Measurements from ENCODE around the gene SBK2. TPM values are rescaled to one million over a fixed set of nuclear protein-coding genes. Genes with fewer than 3 reads are reported as not detected.
A peak's percentile ranks its signal among the peaks of the same experiment; 100 is the strongest.

SBK2 gene
- total and polyA plus RNA-seq, 9 of the 15 experiments (the other 6 are each of a cell fraction or from before 2014, with no cell fraction given) = not detected

DNA sequence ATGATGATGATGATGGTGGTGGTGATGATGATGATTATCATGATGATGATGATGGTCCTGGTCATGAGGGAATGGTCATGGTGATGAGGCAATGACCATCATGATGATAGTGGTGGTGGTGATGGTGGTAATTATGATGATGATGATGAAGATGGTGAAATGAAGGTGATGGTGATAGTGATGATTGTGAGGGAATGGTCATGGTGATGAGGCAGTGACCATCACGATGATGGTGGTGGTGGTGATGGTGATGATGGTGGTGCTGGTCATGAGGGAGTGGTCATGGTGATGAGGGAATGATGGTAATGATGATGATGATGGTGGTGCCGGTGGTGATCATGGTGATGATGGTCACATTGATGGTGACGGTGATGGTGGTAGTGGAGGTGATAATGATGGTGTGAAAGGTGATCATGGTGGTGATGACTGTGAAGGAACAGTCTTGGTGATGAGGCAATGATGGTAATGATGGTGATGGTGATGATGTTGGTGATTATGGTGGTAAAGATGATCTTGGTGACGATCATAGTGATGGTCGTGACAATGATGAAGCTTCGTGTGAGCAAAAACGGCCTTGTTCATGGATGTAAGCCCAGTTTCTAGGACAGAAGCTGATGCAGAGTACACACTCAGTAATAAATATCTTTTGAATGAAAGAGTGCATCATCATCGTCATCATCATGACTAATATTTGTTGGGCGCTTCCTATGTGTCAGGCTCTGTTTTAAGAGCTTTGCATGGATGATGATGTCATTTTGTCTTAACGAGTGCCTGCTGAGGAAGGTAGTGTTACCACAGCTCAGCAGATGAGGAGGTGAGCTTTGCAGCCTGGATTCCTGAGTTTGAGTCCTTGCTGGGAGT lies 17.3 kb downstream of the SBK2 start (continued):
- no peak for TF ChIP-seq SMAD4 (CRISPR knock-in tag; conservative IDR thresholded peaks at IDR 0.05)
- peak; percentile 69; the same call in 1 of the 2 replicates for TF ChIP-seq OTX1 (CRISPR knock-in tag; IDR thresholded peaks at IDR 0.05)
- no peak for TF ChIP-seq NCOA1 (IDR thresholded peaks at IDR 0.05; ENCODE audit: low read depth)

DNA sequence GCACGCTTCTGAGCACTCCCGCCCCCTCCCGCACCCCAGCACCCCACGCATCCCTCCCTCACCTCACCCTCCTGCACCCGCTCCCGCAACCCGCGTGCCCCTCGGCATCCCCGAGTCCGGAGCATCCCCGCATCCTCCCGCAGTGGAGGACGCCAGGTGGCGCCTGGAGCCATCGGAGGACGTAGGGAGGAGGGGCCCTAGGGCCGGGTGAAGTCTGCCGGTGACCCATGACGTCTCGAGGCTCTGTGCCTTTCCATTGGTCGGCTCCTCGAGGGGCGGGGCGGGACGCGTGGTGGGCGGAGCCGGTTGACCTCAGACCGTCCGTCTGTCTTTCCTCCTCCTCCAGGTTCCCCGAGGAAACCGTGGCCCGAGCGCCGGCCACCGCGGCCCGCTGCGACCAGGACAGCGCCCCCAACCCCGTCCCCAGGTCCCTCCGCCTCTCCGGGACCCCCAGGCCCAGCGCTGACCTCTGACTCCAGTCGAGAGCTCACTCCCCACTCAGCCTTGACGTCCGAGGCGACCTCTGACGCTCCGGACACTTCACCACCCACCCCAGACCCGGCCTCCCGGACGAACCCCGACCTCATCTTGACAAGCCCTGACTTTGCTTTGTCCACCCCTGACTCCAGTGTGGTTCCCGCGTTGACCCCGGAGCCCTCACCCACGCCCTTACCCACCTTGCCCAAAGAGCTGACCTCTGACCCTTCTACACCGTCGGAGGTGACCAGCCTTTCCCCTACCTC lies 19.9 kb downstream of the SBK2 start:
- Histone ChIP-seq H3K4me3 (peak overlapping the region; percentile 42), H3K79me2 (ENCODE audit: control insufficient read depth, insufficient read depth, low read length) (no peaks in the 10 kb centered on the region), H2AFZ (ENCODE audit: low read depth, low read length) (peak overlapping the region; percentile 92), H3K36me3 (ENCODE audit: control insufficient read depth, insufficient read depth, low read length) (no peaks in the 10 kb centered on the region), H3K4me1 (replicated peaks in 1 of 2; ENCODE audit: control insufficient read depth in 2 of 2, insufficient read depth in 2 of 2, low read length in 2 of 2) (peaks cover 3 to 22% of the 10 kb centered on the region in 2 experiments; a peak in 3 of 5 replicates), H3K27ac (ENCODE audit: extremely low read depth, low read depth, low read length) (peak overlapping the region; percentile 76), H3K9me3 (replicated peaks; ENCODE audit: control insufficient read depth, insufficient read depth, low read depth, low read length) (no peaks in the 10 kb centered on the region; the same call in 1 of the 2 replicates), H4K20me1 (replicated peaks; ENCODE audit: control insufficient read depth, insufficient read depth, low read length) (no peaks in the 10 kb centered on the region), H3K4me2 (ENCODE audit: insufficient read depth, low read length) (peak overlapping the region; percentile 69), H3K9ac (ENCODE audit: insufficient read depth in 1 of 2, low read depth in 2 of 2, low read length in 2 of 2) (peak overlapping the region; percentile 56 to 89), H3K27me3 (ENCODE audit: control insufficient read depth in 2 of 2, insufficient read depth in 2 of 2, low read length in 2 of 2) (peaks cover 3 to 16% of the 10 kb centered on the region in 2 experiments; a peak in 3 of 5 replicates), H3K9me1 (ENCODE audit: control insufficient read depth, insufficient read depth, low read length) (no peaks in the 10 kb centered on the region)
- DNase-seq (ENCODE audit: extremely low read depth in 1 of 4, low spot score in 3 of 4) (peak; percentile 95 to 100 (median 100)), ATAC-seq (peak; percentile 100), FAIRE-seq (peak; percentile 96)
- POLR2A ChIA-PET = interaction anchor here (0.6 to 1.4 kb wide), 2 partner anchors 13 to 23 kb away, joined by 3 read pairs; no protein-coding TSS in a partner anchor
- in situ Hi-C loops (cut with MboI) = loop anchor here (5.0 to 10.0 kb wide), 2 partner anchors 110 to 298 kb away; no protein-coding TSS in a partner anchor
- no TSS peak for BruUV-seq (replicated peaks)
- intact Hi-C loops (cut with micrococcal nuclease) = loop anchor here (1.0 kb wide), 2 partner anchors 89 to 114 kb away; no protein-coding TSS in a partner anchor
- 4% methylated on average over 42 of the region's 61 CpGs for WGBS (ENCODE audit: insufficient coverage, low coverage, missing lambda C conversion rate)
- CTCF ChIA-PET (ENCODE audit: low intra/inter-chr PET ratio) = interaction anchor here (0.6 to 2.9 kb wide), 7 partner anchors 19 to 136 kb away, joined by 3 to 73 read pairs (median 4); partner anchors contain the start of gene ZNF865
- peak in 1 of 2 experiments; percentile 15; a peak in 1 of 4 replicates for TF ChIP-seq MLLT1 (IDR thresholded peaks at IDR 0.05)
- TF ChIP-seq KLF1 (tag; IDR thresholded peaks at IDR 0.05) = 0 out of 2 replicates have a peak, but pooled peaks have one; percentile 28
- no peak for TF ChIP-seq HSF4 (CRISPR knock-in tag; IDR thresholded peaks at IDR 0.05; ENCODE audit: borderline replicate concordance)
- TF ChIP-seq, protein P1, sequence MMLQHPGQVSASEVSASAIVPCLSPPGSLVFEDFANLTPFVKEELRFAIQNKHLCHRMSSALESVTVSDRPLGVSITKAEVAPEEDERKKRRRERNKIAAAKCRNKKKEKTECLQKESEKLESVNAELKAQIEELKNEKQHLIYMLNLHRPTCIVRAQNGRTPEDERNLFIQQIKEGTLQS (IDR thresholded peaks at IDR 0.05) = no peak
- TF ChIP-seq, protein P1 (CRISPR knock-in tag; conservative IDR thresholded peaks at IDR 0.05) = 0 out of 2 replicates have a peak, but pooled peaks have one; percentile 36
- peak; percentile 24; the same call in 1 of the 2 replicates for TF ChIP-seq MTA2 (IDR thresholded peaks at IDR 0.05; ENCODE audit: low read depth)
- TF ChIP-seq UBTF (IDR thresholded peaks at IDR 0.05; ENCODE audit: borderline replicate concordance in 1 of 2, low read depth in 2 of 2, low read length in 2 of 2) = 0 out of 4 replicates have a peak, but pooled peaks of 1 of the 2 experiments have one; percentile 13
- TF ChIP-seq RB1 (IDR thresholded peaks at IDR 0.05; ENCODE audit: low read depth) = peak; percentile 68; the same call in 1 of the 2 replicates
- no peak for TF ChIP-seq ZNF511 (CRISPR knock-in tag; IDR thresholded peaks at IDR 0.05)
